GM23338 (cell line): ENCODE data around the gene MDGA2. TPM values are rescaled to one million over a fixed set of nuclear protein-coding genes. Genes with fewer than 3 reads are reported as not detected.

Experiments used
- ATAC-seq: fragments of 200-7000 bp; cut with Tn5 transposase; 3 replicates; pipeline ENCODE4 v1.9.1; 2020
- DNase-seq: peaks from one replicate; pipeline ENCODE4 v3.0.0-alpha.2; 2015; ENCODE audit warnings: low spot score
- H2AFZ ChIP-seq: fragments of 200-600 bp; sonication (generic); 2 replicates; pipeline ENCODE4 v1.8.0; 2016; ENCODE audit warnings: antibody characterized with exemption, mild to moderate bottlenecking, moderate library complexity
- H3F3A ChIP-seq: fragments of 200-600 bp; sonication (generic); replicated peaks from 2 replicates; pipeline ENCODE4 v1.8.0; 2017; ENCODE audit warnings: antibody characterized with exemption, mixed run types, low read depth
- H3K27ac ChIP-seq: fragments of 200-600 bp; sonication (generic); 2 replicates; pipeline ENCODE4 v1.6.1; 2016; ENCODE audit warnings: low read depth
- H3K27me3 ChIP-seq: fragments of 200-600 bp; sonication (generic); 2 replicates; pipeline ENCODE4 v1.8.0; 2016; ENCODE audit warnings: mild to moderate bottlenecking, mixed run types, moderate library complexity; ENCODE audit not compliant: insufficient read depth
- H3K36me3 ChIP-seq: fragments of 200-600 bp; sonication (generic); 2 replicates; pipeline ENCODE4 v1.8.0; 2016; ENCODE audit warnings: mild to moderate bottlenecking; ENCODE audit not compliant: insufficient read depth
- H3K4me1 ChIP-seq: fragments of 200-600 bp; sonication (generic); 2 replicates; pipeline ENCODE4 v1.8.0; 2016; ENCODE audit warnings: mild to moderate bottlenecking, moderate library complexity; ENCODE audit not compliant: insufficient read depth
- H3K4me2 ChIP-seq: fragments of 200-600 bp; sonication (generic); 2 replicates; pipeline ENCODE4 v1.7.1; 2017; ENCODE audit warnings: mixed run types
- H3K4me3 ChIP-seq: fragments of 200-600 bp; sonication (generic); 2 replicates; pipeline ENCODE4 v1.6.1; 2016; ENCODE audit warnings: mixed run types
- H3K79me2 ChIP-seq: fragments of 200-600 bp; sonication (generic); replicated peaks from 2 replicates; pipeline ENCODE4 v1.8.0; 2017; ENCODE audit warnings: mild to moderate bottlenecking; ENCODE audit not compliant: insufficient read depth
- H3K9me2 ChIP-seq: fragments of 200-600 bp; sonication (generic); 2 replicates; pipeline ENCODE4 v1.8.0; 2017; ENCODE audit not compliant: insufficient read depth
- H4K20me1 ChIP-seq: fragments of 200-600 bp; sonication (generic); replicated peaks from 2 replicates; pipeline ENCODE4 v1.8.0; 2017; ENCODE audit warnings: mild to moderate bottlenecking; ENCODE audit not compliant: insufficient read depth
- H3K27ac Mint-ChIP-seq: 2 replicates; pipeline ENCODE4 v1.8.0; 2020; ENCODE audit warnings: inconsistent platforms, mild to moderate bottlenecking, moderate library complexity, mixed read lengths
- H3K27me3 Mint-ChIP-seq: 3 replicates; pipeline ENCODE4 v1.8.0; 2022; ENCODE audit warnings: low read depth, mild to moderate bottlenecking, moderate library complexity, mixed read lengths, inconsistent platforms; ENCODE audit not compliant: insufficient read depth, poor library complexity
- H3K36me3 Mint-ChIP-seq: 3 replicates; pipeline ENCODE4 v1.8.0; 2021; ENCODE audit warnings: low read depth, mild to moderate bottlenecking, inconsistent platforms, moderate library complexity, mixed read lengths
- H3K4me1 Mint-ChIP-seq: 3 replicates; pipeline ENCODE4 v1.8.0; 2020; ENCODE audit warnings: mild to moderate bottlenecking, inconsistent platforms, mixed read lengths
- H3K4me3 Mint-ChIP-seq: 3 replicates; pipeline ENCODE4 v1.8.0; 2021; ENCODE audit warnings: moderate library complexity, mild to moderate bottlenecking, inconsistent platforms, mixed read lengths
- H3K9me3 Mint-ChIP-seq: 3 replicates; pipeline ENCODE4 v1.8.0; 2020; ENCODE audit warnings: moderate library complexity, mild to moderate bottlenecking, inconsistent platforms, mixed read lengths
- CREB1 ChIP-seq: fragments of 250-450 bp; sonication (Bioruptor Pico); IDR thresholded peaks from 2 replicates; pipeline ENCODE4 v1.5.0; 2020; ENCODE audit warnings: low read depth, mild to moderate bottlenecking, moderate library complexity
- CTCF ChIP-seq, 2 experiments: fragments of 200-600 bp in 1 of 2; sonication (generic) in 1 of 2; conservative IDR thresholded peaks; 2 replicates each; pipeline versions ENCODE4 v1.5.1 to v1.6.1; 2016 to 2017; ENCODE audit warnings: antibody characterized with exemption in 2 of 2, low read depth in 2 of 2, mild to moderate bottlenecking in 2 of 2, moderate library complexity in 1 of 2
- ETS1 ChIP-seq: IDR thresholded peaks from 2 replicates; pipeline ENCODE4 v1.6.1; 2016; ENCODE audit warnings: antibody characterized with exemption
- EZH2 ChIP-seq: fragments of 200-600 bp; sonication (generic); IDR thresholded peaks from one replicate; pipeline ENCODE4 v1.8.0; 2017; ENCODE audit warnings: antibody characterized with exemption, mild to moderate bottlenecking, low read depth; ENCODE audit not compliant: unreplicated experiment
- EZH2phosphoT487 ChIP-seq: fragments of 200-600 bp; sonication (generic); IDR thresholded peaks from one replicate; pipeline ENCODE4 v1.8.1; 2018; ENCODE audit warnings: antibody characterized with exemption; ENCODE audit not compliant: unreplicated experiment
- JUNB ChIP-seq: IDR thresholded peaks from one replicate; pipeline ENCODE4 v1.6.1; 2016; ENCODE audit warnings: antibody characterized with exemption; ENCODE audit not compliant: unreplicated experiment
- NANOG ChIP-seq: IDR thresholded peaks from 2 replicates; pipeline ENCODE4 v1.6.1; 2016; ENCODE audit warnings: antibody characterized with exemption, borderline replicate concordance
- POLR2AphosphoS5 ChIP-seq: IDR thresholded peaks from 2 replicates; pipeline ENCODE4 v1.6.1; 2016; ENCODE audit warnings: antibody characterized with exemption, low read depth
- REST ChIP-seq: IDR thresholded peaks from one replicate; pipeline ENCODE4 v1.6.1; 2018; ENCODE audit warnings: antibody characterized with exemption; ENCODE audit not compliant: unreplicated experiment
- STAT1 ChIP-seq: IDR thresholded peaks from one replicate; pipeline ENCODE4 v1.6.1; 2016; ENCODE audit warnings: antibody characterized with exemption; ENCODE audit not compliant: unreplicated experiment
- ZNF114 ChIP-seq: fragments of 250-450 bp; sonication (Bioruptor Pico); IDR thresholded peaks from 2 replicates; pipeline ENCODE4 v1.5.0; 2020; ENCODE audit warnings: mild to moderate bottlenecking, moderate library complexity
- ZNF331 ChIP-seq: fragments of 250-450 bp; sonication (Bioruptor Pico); IDR thresholded peaks from 2 replicates; pipeline ENCODE4 v1.5.0; 2020; ENCODE audit warnings: low read depth, mild to moderate bottlenecking, moderate library complexity
- ZNF462 ChIP-seq: fragments of 250-450 bp; sonication (Bioruptor Pico); IDR thresholded peaks from 2 replicates; pipeline ENCODE4 v1.5.0; 2020; ENCODE audit warnings: mild to moderate bottlenecking, moderate library complexity
- polyA plus RNA-seq: library from polyadenylated mRNA; unstranded; fragments of >200 nt; fragmentation: Nextera tagmentation; extraction: Ambion mirVana; gene quantifications from 2 replicates; pipeline ENCODE4 v1.2.1, GENCODE V29; 2016
- total RNA-seq: library from RNA; depleted of rRNA; stranded (reverse); fragments of >200 nt; shearing (Covaris generic); gene quantifications from 2 replicates; pipeline ENCODE4 v1.2.3, GENCODE V29; 2014

The MDGA2 gene
- total and polyA plus RNA-seq, 2 experiments from 2014 or later, result 0.68 to 1.7 TPM

GRCh38 chr14:47261350-47261749 lies 414.1 kb downstream of the MDGA2 start:
- Histone ChIP-seq H3K9me2 (no peaks in the 10 kb centered on the region), H4K20me1 (no peaks in the 10 kb centered on the region), H3K4me3 (no peak overlapping the region), H3K4me1 (no peaks in the 10 kb centered on the region), H3K79me2 (no peaks in the 10 kb centered on the region), H3K4me2 (no peak overlapping the region), H3K27me3 (no peaks in the 10 kb centered on the region), H3F3A (no peaks in the 10 kb centered on the region), H2AFZ (no peak overlapping the region), H3K36me3 (no peaks in the 10 kb centered on the region), H3K27ac (no peak overlapping the region)
- no peak for ATAC-seq
- Mint-ChIP-seq H3K27ac (no peak overlapping the region), H3K27me3 (no peaks in the 10 kb centered on the region), H3K4me1 (no peaks in the 10 kb centered on the region; the same call in 1 of the 3 replicates), H3K9me3 (no peaks in the 10 kb centered on the region), H3K4me3 (no peak overlapping the region), H3K36me3 (no peaks in the 10 kb centered on the region)
- no peak for DNase-seq
- TF ChIP-seq STAT1 (no peak), EZH2 (no peak), ZNF114 (CRISPR knock-in tag) (no peak), POLR2AphosphoS5 (no peak), ETS1 (no peak), JUNB (no peak), NANOG (no peak), ZNF331 (CRISPR knock-in tag) (no peak), ZNF462 (CRISPR knock-in tag) (no peak), CTCF (conservative IDR thresholded peaks at IDR 0.05; ENCODE audit: low read depth in 2 of 2) (no peak), CREB1 (CRISPR knock-in tag) (no peak), REST (no peak), EZH2phosphoT487 (no peak)
